ENCODE data around the gene TADA2B.

TADA2B gene, protein sequence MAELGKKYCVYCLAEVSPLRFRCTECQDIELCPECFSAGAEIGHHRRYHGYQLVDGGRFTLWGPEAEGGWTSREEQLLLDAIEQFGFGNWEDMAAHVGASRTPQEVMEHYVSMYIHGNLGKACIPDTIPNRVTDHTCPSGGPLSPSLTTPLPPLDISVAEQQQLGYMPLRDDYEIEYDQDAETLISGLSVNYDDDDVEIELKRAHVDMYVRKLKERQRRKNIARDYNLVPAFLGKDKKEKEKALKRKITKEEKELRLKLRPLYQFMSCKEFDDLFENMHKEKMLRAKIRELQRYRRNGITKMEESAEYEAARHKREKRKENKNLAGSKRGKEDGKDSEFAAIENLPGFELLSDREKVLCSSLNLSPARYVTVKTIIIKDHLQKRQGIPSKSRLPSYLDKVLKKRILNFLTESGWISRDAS
- 42.3 to 105 (median 46.1) reads per million in 3 experiments for total RNA-seq

DNA sequence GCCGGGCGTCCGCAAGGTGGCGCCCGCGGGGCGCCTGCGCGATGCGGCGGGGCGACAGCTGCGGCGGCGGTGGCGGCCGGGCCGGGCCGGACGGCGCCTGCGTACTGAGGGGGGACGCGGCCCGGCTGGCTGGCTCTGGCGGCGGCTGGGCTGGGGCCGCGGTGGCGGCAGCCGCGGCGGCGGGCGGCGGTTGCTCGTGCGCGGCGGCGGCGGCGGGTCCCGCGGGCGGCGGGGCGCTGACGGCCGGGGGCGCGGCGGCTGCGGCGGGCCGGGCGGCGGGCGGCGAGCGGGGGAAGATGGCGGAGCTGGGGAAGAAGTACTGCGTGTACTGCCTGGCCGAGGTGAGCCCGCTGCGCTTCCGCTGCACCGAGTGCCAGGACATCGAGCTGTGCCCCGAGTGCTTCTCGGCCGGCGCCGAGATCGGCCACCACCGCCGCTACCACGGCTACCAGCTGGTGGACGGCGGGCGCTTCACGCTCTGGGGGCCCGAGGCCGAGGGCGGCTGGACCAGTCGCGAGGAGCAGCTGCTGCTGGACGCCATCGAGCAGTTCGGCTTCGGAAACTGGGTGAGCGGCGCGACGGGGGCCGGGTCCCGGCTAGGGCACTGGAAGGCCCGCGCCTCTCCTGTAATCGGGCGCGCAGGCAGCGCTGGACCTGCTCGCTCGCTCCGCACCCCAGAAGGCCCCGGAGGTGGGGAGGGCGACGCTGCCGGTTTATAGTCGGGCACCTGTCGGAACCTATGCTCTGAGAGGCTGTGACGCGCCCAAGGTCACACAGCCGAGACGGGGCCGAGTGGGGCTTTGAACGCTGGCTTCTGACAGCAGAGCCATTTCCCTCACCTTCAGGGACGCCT is at the start of gene TADA2B:
TSS of gene TADA2B (plus strand) at position 89 of the 853 bp plus-strand sequence. CDS start at position 297, 208 bp downstream.
- peak; percentile 56 for DNase-seq

- DNase-seq, result no peak
Measured at GRCh38 chr4:6996481-6996880, 46.7 kb upstream of the TADA2B start.

GRCh38 chr4:6999172-7000086 is 43.7 kb upstream of the TADA2B start:
- peak; percentile 40 for DNase-seq

GRCh38 chr4:7000421-7001176 is 42.6 kb upstream of the TADA2B start:
- DNase-seq, result no peak

DNA sequence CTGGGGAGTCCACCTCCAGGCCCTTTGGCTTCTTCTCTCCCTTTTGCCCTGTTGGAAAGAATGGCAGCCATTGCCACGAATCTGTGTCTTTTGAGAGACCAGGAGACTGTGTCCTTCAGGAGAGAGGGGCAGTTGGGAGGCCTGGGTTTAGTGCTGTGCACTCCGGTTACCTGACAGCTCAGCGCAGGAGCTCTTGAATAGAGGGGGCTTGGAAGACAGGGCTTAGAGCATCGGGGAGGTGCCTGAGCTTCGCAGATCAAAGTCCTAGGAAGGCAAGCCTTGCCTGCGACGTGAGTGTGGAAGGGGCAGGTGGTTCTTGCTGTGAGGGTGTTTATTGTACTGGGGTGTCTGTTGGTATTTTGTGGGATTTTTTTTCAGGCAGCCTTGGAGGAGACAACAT is 41.9 kb upstream of the TADA2B start:
- no peak for DNase-seq

DNA sequence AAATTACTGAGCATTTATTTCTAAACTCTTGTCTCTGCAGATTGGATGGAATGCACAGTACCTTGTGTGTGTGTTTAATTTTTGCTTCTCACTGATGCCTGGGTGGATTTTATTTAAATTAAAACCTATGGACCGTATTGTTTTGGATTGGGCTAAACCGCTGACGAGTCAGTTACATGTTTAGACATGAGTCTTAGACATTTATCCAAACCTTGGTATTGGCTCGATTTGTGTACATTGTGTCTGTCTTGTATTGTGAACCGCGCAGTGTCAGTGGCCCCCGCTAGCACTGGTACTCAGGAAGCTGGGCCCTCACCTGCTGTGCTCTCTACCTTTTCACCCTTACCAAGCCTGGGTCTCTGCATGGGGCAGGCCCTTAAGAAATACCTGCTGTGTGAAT is 40.8 kb upstream of the TADA2B start:
- DNase-seq, result no peak

- DNase-seq, result no peak
Measured at GRCh38 chr4:7003176-7003878, 39.8 kb upstream of the TADA2B start.

GRCh38 chr4:7003879-7004240 is 39.3 kb upstream of the TADA2B start:
- DNase-seq, result no peak

- DNase-seq, result no peak
Measured at GRCh38 chr4:7004331-7004730, 38.8 kb upstream of the TADA2B start.

- no peak for DNase-seq
Measured at GRCh38 chr4:7005571-7005970, 37.6 kb upstream of the TADA2B start.

DNA sequence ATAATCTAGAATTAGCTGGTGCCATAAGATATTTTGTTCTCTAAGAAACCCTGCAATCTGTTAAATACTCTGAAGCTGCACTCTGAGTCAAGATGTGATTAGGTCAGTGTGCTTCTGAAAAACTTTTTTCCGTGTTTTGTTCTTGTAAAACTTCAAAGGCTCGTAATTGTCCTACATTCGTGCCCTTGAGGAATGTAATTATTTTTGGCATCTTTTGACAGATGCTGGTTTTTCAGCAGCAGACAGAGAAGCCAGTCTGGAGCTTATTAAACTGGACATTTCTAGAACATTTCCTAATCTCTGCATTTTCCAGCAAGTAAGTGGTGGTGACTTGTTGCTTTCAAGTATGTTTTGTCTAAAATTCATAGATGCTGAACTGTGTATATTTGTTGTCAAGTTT is 36.8 kb upstream of the TADA2B start:
- DNase-seq, result no peak

GRCh38 chr4:7007142-7007907 is 35.8 kb upstream of the TADA2B start:
- no peak for DNase-seq

DNA sequence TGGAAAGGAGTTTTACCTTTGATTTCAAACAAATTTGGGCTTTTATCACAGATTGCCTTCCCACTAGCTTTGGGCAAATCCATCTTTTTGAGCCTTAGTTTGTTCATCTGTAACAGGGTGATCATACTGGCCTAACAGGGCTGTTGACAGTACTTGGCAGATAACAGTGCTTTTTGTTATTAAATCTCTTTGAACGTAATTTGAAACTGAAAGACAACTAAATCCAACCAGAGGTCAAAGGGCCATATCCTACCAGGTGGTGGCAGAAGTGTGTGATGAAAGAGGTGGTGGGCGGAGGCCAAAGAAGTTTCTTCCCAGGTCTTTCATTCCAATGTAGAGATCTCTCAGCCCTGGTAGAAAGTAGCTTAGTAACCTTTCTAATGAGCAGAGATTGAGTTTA is 35.2 kb upstream of the TADA2B start:
- DNase-seq, result no peak

DNA sequence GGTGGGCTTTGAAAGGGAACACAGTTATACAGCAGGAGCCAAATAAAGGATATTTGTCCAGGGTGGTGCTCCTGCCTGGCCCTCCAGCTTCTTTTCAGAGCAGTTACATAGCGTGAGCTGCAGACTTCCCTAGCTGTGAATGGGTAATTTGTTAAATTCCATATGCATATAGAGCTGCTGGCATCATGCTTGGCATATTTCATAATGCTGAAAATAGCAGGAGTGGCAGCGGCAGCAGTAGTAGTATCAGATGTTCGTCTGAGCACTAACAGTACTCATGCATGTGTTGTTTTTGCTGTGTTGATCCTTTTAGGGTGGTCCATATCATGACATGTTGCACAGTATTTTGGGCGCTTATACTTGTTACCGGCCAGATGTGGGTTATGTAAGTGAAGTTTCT is 33.6 kb upstream of the TADA2B start:
- no peak for DNase-seq

GRCh38 chr4:7013175-7013574 is 30.0 kb upstream of the TADA2B start:
- DNase-seq, result no peak

GRCh38 chr4:7014815-7015214 is 28.4 kb upstream of the TADA2B start:
- DNase-seq, result no peak

DNA sequence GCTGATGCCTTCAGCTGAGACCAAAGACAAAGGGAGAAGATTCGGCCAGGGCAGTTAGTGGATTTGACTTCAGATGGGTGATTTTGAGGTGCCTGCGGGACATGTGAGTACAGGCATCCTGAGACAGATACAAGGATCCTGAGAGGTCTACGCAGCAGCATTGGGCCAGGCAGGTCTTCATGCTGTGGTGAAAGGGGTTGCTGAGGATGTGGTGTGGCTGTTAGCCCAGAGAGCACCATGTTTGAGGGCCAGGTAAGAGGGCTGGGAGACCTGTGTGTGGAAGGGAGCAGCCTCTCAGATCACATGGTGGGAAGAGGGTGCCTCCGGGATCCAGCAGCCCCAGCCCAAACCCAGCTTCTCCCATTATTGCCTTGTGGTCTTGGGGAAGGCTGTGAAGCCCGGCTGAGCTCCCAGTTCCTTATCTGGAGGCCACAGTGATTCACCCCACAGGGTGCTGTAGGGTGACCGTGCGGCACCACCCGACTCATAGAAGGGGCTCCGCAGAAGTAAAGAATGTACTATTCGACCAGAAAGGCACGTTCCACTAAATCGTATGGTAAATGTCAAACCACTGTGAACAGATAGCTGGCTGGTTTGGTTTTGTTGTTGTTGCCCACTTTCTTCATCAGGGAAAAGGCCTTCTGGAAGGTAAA is 27.7 kb upstream of the TADA2B start:
- no peak for DNase-seq

DNA sequence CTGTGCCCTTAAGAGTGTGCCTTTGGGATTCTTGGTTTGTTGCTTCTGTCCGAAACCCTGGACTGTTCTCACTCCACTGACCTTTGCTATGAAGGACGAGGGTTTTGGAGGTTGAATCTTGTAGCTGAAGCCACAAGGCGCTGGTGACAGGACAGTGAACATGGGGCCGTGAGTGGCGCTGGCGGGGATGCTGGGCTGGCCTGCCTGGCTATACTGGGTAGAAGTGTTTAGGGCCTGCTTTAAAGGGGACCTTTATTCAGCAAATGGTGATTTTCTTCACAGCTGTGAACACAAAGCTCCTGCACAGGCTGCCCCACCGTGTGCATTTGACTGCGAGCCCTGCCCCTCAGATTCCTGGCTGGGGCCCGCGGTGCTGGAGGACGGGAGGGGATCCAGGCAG is 27.1 kb upstream of the TADA2B start:
- DNase-seq, result no peak

GRCh38 chr4:7016512-7016911 is 26.7 kb upstream of the TADA2B start:
- DNase-seq, result no peak

DNA sequence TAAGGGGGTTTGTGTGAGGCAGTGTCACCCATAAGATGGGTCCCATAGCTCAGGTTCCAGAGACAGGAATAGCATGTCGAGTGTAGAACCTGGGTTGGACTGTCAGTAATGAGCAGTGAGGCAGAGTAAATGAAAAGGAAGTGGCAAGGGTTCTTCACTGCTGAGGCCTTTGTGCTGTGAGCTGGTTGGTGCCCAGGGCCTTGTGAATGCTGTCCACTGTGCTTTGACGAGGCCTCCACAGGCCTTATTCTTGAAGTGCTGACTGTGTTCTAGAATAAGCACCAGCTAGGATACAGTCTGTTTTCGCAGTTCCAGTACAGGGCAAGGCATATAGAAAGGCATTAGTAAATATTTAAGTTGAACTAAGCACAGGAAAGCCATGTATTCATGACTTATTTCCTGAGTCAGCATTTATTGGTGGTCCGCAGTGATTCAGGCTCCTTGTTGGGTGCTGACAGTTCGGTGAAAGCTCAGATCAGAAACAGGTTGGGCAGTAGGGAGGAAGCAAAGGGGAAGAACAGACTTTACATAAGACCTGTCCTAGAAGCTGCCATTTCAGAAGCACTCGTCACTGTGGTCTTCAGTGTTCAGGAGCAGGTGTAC is 25.6 kb upstream of the TADA2B start:
- no peak for DNase-seq

Data from central memory CD4-positive, alpha-beta T cell (primary cell).